ENCODE data around the gene UBE2G1. TPM values are rescaled to one million over a fixed set of nuclear protein-coding genes. Genes with fewer than 3 reads are reported as not detected.

UBE2G1 gene
- total RNA-seq, 4 donors from 2014 or later: 27.3 to 54.0 (median 32.0) TPM

GRCh38 chr17:4307179-4307930 lies 59.1 kb downstream of the UBE2G1 start:
- no peak for TF ChIP-seq CTCF (IDR thresholded peaks at IDR 0.05; ENCODE audit: low read depth)

- TF ChIP-seq CTCF (IDR thresholded peaks at IDR 0.05; ENCODE audit: low read depth): no peak
These were observed 61.3 kb downstream of the UBE2G1 start for GRCh38 chr17:4305224-4305623.

GRCh38 chr17:4304417-4305027 lies 62.0 kb downstream of the UBE2G1 start:
- no peak for TF ChIP-seq CTCF (IDR thresholded peaks at IDR 0.05; ENCODE audit: low read depth)

GRCh38 chr17:4301066-4301465 lies 65.4 kb downstream of the UBE2G1 start:
- TF ChIP-seq CTCF (IDR thresholded peaks at IDR 0.05; ENCODE audit: low read depth): no peak

- no peak for TF ChIP-seq CTCF (IDR thresholded peaks at IDR 0.05; ENCODE audit: low read depth)
These were observed 69.1 kb downstream of the UBE2G1 start for GRCh38 chr17:4297351-4297750.

GRCh38 chr17:4295686-4296085 lies 70.8 kb downstream of the UBE2G1 start:
- no peak for TF ChIP-seq CTCF (IDR thresholded peaks at IDR 0.05; ENCODE audit: low read depth)

- TF ChIP-seq CTCF (IDR thresholded peaks at IDR 0.05; ENCODE audit: low read depth): no peak
These were observed 72.9 kb downstream of the UBE2G1 start for GRCh38 chr17:4293572-4293971.

Measured in subcutaneous adipose tissue (tissue), 4 donors.